Right lobe of liver (tissue), 4 donors: ENCODE results near the gene TMEM174.

Experiments used
- POLR2A ChIP-seq: fragments of 450-650 bp; IDR thresholded peaks from one replicate; pipeline ENCODE4 v1.6.1; 2017; ENCODE audit warnings: antibody characterized with exemption, mild to moderate bottlenecking
- TF ChIP-seq, protein P1 (sequence below), 4 donors: fragments of 200-600 bp in 3 of 4; fragments of 450-650 bp in 1 of 4; IDR thresholded peaks; one replicate each; pipeline versions ENCODE4 v1.5.1 to v1.8.0; 2016 to 2022; ENCODE audit warnings: antibody characterized with exemption in 4 of 4, mild to moderate bottlenecking in 2 of 4
- donor health status: DM: no; HTN: no; CAD: no.
- donor health status: DM: no; HTN: no; CAD: no.
- donor health status: DM: no; HTN: yes; CAD: no.

DNA sequence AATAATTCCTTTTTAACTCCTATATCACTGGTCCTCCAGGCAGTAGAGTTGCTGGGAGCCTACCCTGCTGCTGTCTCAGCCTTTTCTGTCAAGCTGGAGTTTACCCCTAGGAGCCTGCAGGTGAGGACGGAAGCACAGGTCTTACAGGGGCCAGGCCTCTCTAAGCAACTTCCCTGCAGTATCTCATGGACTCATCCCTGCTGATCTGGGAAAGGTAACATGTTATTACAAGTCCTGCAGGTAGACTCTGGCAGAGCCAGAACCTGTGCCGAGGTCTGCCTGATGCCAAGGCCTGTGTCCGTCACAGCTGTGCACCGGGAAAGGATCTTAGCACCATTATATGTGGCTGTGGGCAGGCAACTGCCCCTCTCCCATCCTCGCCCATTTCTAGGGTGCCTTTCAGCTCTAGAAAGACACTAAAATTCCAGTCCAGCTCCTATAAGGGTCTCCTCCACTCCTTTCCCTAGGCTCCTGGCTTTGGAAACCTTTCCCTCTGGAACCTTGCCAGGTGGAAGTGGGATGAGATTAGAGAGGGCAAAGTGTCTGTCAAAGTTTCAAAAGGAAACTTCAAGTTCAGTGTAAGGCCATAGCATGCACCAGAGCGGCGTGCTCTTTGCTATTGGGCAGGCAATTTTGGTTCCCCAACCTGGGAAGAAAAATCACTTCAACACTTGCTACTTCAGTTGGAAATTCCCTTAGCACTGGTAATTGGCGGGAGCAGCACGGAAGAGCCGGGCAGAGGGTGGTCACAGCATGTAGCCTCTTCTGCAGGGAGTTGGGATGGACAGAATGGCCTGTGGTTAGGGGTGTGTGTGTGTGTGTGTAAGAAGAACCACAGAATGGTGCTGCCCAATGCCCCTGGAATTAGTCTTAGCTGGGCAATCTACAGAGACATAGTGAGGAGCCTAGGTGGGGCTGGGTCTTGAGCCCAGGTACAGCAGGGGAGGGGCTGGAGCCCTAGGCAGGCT lies 35.1 kb upstream of the TMEM174 start:
- TF ChIP-seq, protein P1, sequence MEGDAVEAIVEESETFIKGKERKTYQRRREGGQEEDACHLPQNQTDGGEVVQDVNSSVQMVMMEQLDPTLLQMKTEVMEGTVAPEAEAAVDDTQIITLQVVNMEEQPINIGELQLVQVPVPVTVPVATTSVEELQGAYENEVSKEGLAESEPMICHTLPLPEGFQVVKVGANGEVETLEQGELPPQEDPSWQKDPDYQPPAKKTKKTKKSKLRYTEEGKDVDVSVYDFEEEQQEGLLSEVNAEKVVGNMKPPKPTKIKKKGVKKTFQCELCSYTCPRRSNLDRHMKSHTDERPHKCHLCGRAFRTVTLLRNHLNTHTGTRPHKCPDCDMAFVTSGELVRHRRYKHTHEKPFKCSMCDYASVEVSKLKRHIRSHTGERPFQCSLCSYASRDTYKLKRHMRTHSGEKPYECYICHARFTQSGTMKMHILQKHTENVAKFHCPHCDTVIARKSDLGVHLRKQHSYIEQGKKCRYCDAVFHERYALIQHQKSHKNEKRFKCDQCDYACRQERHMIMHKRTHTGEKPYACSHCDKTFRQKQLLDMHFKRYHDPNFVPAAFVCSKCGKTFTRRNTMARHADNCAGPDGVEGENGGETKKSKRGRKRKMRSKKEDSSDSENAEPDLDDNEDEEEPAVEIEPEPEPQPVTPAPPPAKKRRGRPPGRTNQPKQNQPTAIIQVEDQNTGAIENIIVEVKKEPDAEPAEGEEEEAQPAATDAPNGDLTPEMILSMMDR (IDR thresholded peaks at IDR 0.05) = no peak
- no peak for TF ChIP-seq POLR2A
